ENCODE results near the gene QRICH1. TPM values are rescaled to one million over a fixed set of nuclear protein-coding genes. Genes with fewer than 3 reads are reported as not detected.
A peak's percentile ranks its signal among the peaks of the same experiment; 100 is the strongest.

QRICH1 gene
- total RNA-seq, 2 experiments from 2014 or later: 111 to 132 TPM

GRCh38 chr3:49018707-49019006 is 75.2 kb downstream of the QRICH1 start:
- POLR2A ChIA-PET: interaction anchor here (2.0 kb wide), 1 partner anchor 27 kb away, joined by 6 read pairs; no protein-coding TSS in a partner anchor
- intact Hi-C loops (cut with micrococcal nuclease; ENCODE audit: unreplicated experiment): no loop called here
- H3K4me3 ChIP-seq (ENCODE audit: low read depth, low read length, poor library complexity, severe bottlenecking): peak overlapping the region; percentile 80
- H3K27ac ChIP-seq (ENCODE audit: low read depth, low read length, poor library complexity, severe bottlenecking): peak overlapping the region; percentile 93
- no peak overlapping the region; the same call in 1 of the 2 replicates for H2AFZ ChIP-seq (ENCODE audit: low read length)
- peak overlapping the region; percentile 90 for H3K4me2 ChIP-seq (ENCODE audit: low read length)
- H3K36me3 ChIP-seq (ENCODE audit: insufficient read depth, low read length): peaks cover 47% of the 10 kb centered on the region
- H3K4me1 ChIP-seq (ENCODE audit: insufficient read depth, low read length, poor library complexity, severe bottlenecking): peaks cover 31% of the 10 kb centered on the region
- DNase-seq (ENCODE audit: low spot score): no peak
- H3K79me2 ChIP-seq (ENCODE audit: insufficient read depth, low read depth, low read length): peaks cover 34% of the 10 kb centered on the region; the same call in 1 of the 2 replicates
- H3K9me3 ChIP-seq (ENCODE audit: low read length): no peaks in the 10 kb centered on the region
- CTCF ChIA-PET (ENCODE audit: unreplicated experiment): no interaction called here
- TF ChIP-seq CTCF (conservative IDR thresholded peaks at IDR 0.05; ENCODE audit: low read length) (no peak), EZH2phosphoT487 (IDR thresholded peaks at IDR 0.05; ENCODE audit: borderline replicate concordance, low read depth, low read length) (no peak)
- H3K9me2 ChIP-seq (ENCODE audit: insufficient read depth, low read length): no peaks in the 10 kb centered on the region
- 0 out of 2 replicates have a peak, but pooled peaks cover 4% of the 10 kb centered on the region for H4K20me1 ChIP-seq (ENCODE audit: insufficient read depth, low read length)
- no TSS peak for BruUV-seq (replicated peaks)

GRCh38 chr3:49017971-49018706 is 75.7 kb downstream of the QRICH1 start, which contains the start of gene DALRD3:
Gene DALRD3 (minus strand): TSS chr3:49018580. CDS start chr3:49018564, 16 bp downstream.
- H3K4me1 ChIP-seq (ENCODE audit: insufficient read depth, low read length, poor library complexity, severe bottlenecking): peaks cover 26% of the 10 kb centered on the region
- H4K20me1 ChIP-seq (ENCODE audit: insufficient read depth, low read length): 0 out of 2 replicates have a peak, but pooled peaks cover 2% of the 10 kb centered on the region
- BruUV-seq (replicated peaks): no TSS peak
- H3K9me2 ChIP-seq (ENCODE audit: insufficient read depth, low read length): no peaks in the 10 kb centered on the region
- POLR2A ChIA-PET: interaction anchor here (2.0 kb wide), 2 partner anchors 11 to 27 kb away, joined by 6 to 9 read pairs; partner anchors contain the start of gene WDR6
- peak; percentile 85 for DNase-seq (ENCODE audit: low spot score)
- CTCF ChIA-PET (ENCODE audit: unreplicated experiment): interaction anchor here (1.1 kb wide), 1 partner anchor 10 kb away, joined by 3 read pairs; the partner anchor contains the start of gene WDR6
- peaks cover 47% of the 10 kb centered on the region for H3K36me3 ChIP-seq (ENCODE audit: insufficient read depth, low read length)
- no peaks in the 10 kb centered on the region for H3K9me3 ChIP-seq (ENCODE audit: low read length)
- intact Hi-C loops (cut with micrococcal nuclease; ENCODE audit: unreplicated experiment): no loop called here
- peak within 1 kb of the TSS; percentile 93 for H3K27ac ChIP-seq (ENCODE audit: low read depth, low read length, poor library complexity, severe bottlenecking)
- peak within 1 kb of the TSS; percentile 90 for H3K4me2 ChIP-seq (ENCODE audit: low read length)
- peaks cover 30% of the 10 kb centered on the region; the same call in 1 of the 2 replicates for H3K79me2 ChIP-seq (ENCODE audit: insufficient read depth, low read depth, low read length)
- TF ChIP-seq EZH2phosphoT487 (IDR thresholded peaks at IDR 0.05; ENCODE audit: borderline replicate concordance, low read depth, low read length) (no peak), CTCF (conservative IDR thresholded peaks at IDR 0.05; ENCODE audit: low read length) (no peak)
- H2AFZ ChIP-seq (ENCODE audit: low read length): no peak within 1 kb of the TSS; the same call in 1 of the 2 replicates
- H3K4me3 ChIP-seq (ENCODE audit: low read depth, low read length, poor library complexity, severe bottlenecking): peak within 1 kb of the TSS; percentile 80
